Thyroid gland (tissue), 4 donors: ENCODE data around the gene TLCD2.

ENCODE experiments used
- CTCF ChIP-seq, 6 experiments: fragments of 200-600 bp in 3 of 6; fragments of 450-650 bp in 3 of 6; sonication (generic) in 3 of 6; IDR thresholded peaks; one replicate each; pipeline ENCODE4 v1.5.1; 2016 to 2019; ENCODE audit warnings: antibody characterized with exemption in 6 of 6, mild to moderate bottlenecking in 2 of 6, inconsistent platforms in 1 of 6, moderate library complexity in 1 of 6
- POLR2A ChIP-seq, 2 donors: fragments of 450-650 bp; IDR thresholded peaks; one replicate each; pipeline ENCODE4 v1.6.1; 2017; ENCODE audit warnings: antibody characterized with exemption in 2 of 2, mild to moderate bottlenecking in 2 of 2, moderate library complexity in 1 of 2

DNA sequence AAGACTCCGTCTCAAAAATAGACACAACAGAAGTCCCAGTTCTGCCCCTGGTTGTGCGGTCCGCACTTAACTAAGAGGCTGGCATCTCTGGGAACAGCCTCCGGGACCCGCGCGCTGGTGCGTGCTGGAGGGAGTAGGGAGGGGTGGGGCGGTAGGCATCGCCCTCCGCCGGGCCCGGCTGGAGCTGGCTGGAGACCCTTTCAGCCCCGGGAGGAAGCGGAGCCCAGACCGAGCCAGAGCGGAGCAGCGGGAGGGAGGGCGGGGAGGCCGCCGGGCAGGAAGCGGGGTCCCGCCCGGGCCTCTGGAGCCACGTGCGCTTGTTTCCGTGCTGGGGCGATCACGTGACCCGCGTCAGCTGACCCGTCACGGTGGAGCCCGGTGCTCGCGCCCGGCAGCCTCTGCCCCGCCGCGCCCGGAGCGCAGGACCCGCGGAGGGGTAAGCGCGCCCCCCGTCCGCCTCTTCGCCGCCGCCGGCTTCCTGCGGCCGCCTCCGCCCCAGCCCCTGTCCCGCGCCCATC lies 14.2 kb upstream of the TLCD2 start, which contains the start of gene WDR81:
- TF ChIP-seq CTCF (IDR thresholded peaks at IDR 0.05) (peak in 1 of 6 experiments; percentile 11), POLR2A (IDR thresholded peaks at IDR 0.05) (peak in 1 of 2 donors; percentile 57)
